SW 1271 (cell line): ENCODE results near the gene BSND.
A peak's percentile ranks its signal among the peaks of the same experiment; 100 is the strongest.
"Not testable (repeated sequence)": the region's sequence is repeated elsewhere in the genome, so short reads cannot be mapped to it uniquely, and the experiment has no call there.

Source experiments
- DNase-seq, 2 experiments: peaks; one replicate each; lab custom pipeline; 2025; lab: John Stamatoyannopoulos, UW

The BSND gene

GRCh38 chr1:55015731-55016620, 17.2 kb downstream of the BSND start:
- DNase-seq, result no peak

- DNase-seq, result no peak
These were observed 19.7 kb downstream of the BSND start for GRCh38 chr1:55018395-55018794.

- DNase-seq, result peak; percentile 42 to 76
These were observed 23.3 kb downstream of the BSND start for GRCh38 chr1:55021942-55022546.

DNA sequence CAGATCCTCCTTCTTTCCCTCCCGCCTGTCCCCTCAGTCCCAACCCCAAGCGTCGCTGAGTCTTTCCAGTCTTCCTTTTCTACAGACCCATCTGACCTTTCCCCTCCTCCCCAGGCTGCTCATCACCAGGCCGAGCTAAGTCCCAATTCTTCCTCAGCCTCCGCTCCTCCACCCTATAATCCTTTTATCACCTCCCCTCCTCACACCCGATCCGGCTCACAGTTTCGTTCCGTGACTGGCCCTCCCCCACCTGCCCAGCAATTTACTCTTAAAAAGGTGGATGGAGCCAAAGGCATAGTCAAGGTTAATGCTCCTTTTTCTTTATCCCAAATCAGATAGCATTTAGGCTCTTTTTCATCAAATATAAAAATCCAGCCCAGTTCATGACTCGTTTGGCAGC, 25.4 kb downstream of the BSND start:
- not testable (repeated sequence) for DNase-seq

DNA sequence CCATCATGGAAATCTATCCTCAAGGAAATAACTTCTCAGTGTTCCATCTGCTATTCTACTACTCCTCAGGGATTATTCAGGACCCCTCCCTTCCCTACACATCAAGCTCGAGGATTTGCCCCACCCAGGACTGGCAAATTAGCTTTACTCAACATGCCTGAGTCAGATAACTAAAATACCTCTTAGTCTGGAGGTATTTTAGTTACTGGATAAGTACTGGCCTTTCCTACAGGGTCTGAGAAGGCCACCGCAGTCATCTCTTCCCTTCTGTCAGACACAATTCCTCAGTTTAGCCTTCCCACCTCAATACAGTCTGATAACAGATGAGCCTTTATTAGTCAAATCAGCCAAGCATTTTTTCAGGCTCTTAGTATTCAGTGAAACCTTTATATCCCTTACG, 27.9 kb downstream of the BSND start:
- DNase-seq, result not testable (repeated sequence)

- not testable (repeated sequence) for DNase-seq
These were observed 32.4 kb downstream of the BSND start for GRCh38 chr1:55031098-55031497.

- DNase-seq, result no peak
These were observed 34.5 kb downstream of the BSND start for GRCh38 chr1:55033265-55033614.

- DNase-seq, result no peak
These were observed 35.9 kb downstream of the BSND start for GRCh38 chr1:55034476-55035133.

DNA sequence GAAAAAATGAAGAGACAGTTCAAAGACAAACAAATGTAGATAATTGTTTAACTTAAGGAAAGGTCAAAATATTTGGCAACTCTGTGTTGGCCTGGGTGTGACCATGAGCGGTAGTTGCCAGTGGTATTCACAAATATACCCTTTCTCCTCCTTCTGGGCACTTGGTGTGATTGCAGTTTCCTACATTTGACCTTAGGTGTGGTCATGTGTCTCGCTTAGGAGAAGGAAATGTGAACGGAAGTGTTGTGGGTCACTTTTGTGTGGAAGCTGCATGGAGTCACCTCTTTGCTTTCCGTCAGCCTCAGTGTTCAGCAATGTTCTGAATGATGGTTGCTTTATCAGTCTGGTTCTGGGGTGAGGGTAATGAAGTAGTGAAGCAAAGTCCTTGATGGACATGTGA, 37.2 kb downstream of the BSND start:
- no peak for DNase-seq

DNA sequence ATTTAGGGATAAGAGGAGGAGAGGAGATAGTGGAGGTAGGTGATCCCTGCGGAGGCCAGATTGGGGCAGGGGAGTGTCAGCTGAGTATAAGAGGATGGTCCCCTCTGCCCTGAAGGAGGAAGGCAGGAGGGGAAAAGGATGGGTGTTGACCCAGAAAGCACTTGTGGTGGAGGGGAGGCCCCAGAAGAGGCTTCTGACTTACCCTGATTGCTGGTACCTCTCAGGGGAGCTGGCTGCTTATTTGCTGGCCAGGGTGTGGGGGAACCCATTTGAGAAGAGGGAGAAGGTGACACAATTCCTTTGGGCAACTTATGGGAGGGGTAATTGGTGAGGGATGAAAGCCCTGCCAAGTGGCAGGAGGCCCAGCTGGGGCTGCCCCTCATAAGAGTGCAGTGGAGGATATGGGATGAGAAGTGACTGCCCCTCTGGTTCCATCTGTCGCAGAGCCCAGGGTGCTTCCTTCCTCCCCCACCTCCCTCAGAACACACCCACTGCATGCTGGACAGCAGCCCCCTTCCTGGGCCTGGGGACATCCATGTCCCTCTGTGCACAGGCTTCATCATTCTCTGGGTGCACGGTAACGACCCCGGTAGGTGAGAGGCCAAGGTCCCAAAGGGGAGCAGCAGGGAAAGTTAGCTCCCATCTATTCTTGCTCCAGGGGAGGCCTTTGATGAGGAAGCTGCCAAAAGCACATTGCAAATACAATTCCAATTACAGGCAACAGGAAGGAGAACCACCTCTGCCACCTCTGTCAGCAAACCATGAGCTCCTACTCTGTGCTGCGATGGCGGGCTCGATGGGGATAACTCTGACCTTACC, 39.2 kb downstream of the BSND start:
- DNase-seq, result no peak

GRCh38 chr1:55038552-55038838, 39.8 kb downstream of the BSND start:
- DNase-seq, result no peak

- no peak for DNase-seq
These were observed 40.2 kb downstream of the BSND start for GRCh38 chr1:55038974-55039341.

- DNase-seq, result no peak
These were observed 40.8 kb downstream of the BSND start, which contains the start of gene PCSK9 for GRCh38 chr1:55039342-55040082. Gene PCSK9 (plus strand): TSS chr1:55039548. CDS start chr1:55039838, 290 bp downstream.

DNA sequence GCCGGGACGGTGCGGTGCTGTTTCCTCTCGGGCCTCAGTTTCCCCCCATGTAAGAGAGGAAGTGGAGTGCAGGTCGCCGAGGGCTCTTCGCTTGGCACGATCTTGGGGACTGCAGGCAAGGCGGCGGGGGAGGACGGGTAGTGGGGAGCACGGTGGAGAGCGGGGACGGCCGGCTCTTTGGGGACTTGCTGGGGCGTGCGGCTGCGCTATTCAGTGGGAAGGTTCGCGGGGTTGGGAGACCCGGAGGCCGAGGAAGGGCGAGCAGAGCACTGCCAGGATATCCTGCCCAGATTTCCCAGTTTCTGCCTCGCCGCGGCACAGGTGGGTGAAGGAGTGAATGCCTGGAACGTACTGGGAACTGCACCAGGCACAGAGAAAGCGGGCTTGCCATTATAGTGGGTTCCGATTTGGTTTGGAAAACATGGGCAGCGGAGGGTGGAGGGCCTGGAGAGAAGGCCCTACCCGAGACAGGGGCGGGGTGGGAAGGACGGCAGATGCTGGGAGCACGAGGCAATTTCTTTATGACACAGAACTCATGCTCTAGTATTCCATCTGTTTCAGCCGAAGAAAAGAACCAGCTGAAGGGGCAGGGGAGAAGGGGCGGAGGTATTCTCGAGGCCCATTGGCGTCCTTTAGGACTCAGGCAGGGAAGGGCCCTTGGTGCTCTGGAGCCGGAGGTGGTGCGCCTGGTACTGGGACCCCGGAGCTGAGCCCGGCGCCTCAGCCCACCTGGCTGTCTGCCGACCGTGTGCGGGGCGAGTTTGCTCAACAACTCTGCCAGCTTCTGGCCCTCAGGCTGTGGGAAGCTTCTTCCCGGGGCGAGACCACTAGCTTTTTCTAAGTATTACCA, 41.6 kb downstream of the BSND start:
- DNase-seq, result no peak

GRCh38 chr1:55040933-55041494, 42.3 kb downstream of the BSND start:
- no peak for DNase-seq

DNA sequence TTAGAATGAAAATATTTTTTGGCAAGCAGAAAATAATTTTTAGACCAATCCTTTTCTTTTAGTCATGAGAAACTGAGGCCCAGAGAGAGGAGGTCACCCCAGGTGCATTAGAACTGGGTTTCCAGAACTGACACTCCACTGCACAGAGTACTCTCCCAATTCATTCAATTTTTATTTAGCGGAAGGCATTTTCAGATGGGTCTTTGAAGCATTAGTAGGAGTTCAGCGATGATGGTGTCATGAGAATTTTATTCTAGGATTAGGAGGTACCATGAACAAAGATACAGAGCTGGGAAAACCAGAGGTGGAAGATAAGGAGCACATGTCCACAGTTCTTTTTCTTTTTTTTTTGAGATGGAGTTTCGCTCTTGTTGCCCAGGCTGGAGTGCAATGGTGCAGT, 42.9 kb downstream of the BSND start:
- no peak for DNase-seq

GRCh38 chr1:55043011-55043410, 44.3 kb downstream of the BSND start:
- DNase-seq, result no peak

DNA sequence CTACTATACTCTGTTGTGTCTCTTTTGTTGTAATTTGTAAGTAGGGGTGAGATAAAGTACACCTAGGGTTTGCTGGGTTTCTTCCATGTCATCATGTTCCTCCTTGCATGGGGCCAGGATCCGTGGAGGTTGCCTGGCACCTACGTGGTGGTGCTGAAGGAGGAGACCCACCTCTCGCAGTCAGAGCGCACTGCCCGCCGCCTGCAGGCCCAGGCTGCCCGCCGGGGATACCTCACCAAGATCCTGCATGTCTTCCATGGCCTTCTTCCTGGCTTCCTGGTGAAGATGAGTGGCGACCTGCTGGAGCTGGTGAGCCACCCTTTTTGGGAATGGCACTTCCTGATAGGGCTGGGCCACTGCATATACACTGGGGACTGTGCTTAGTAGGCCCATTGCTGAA, 45.0 kb downstream of the BSND start:
- no peak for DNase-seq

GRCh38 chr1:55044617-55045397, 46.1 kb downstream of the BSND start:
- DNase-seq, result no peak

- DNase-seq, result no peak
These were observed 46.7 kb downstream of the BSND start for GRCh38 chr1:55045430-55045829.
